ENCODE results near the gene SLC6A3. TPM values are rescaled to one million over a fixed set of nuclear protein-coding genes. Genes with fewer than 3 reads are reported as not detected.

The SLC6A3 gene
- total RNA-seq, 4 donors from 2014 or later: 0.20 to 0.90 TPM; not detected in 2

GRCh38 chr5:1383344-1383743 is 61.9 kb downstream of the SLC6A3 start:
- Histone ChIP-seq H3K4me1 (peaks cover 0 to 25% (median 8%) of the 10 kb centered on the region in 4 donors), H3K27me3 (peaks cover 0 to 42% of the 10 kb centered on the region in 2 donors), H3K9me3 (peaks cover 0 to 8% (median 0%) of the 10 kb centered on the region in 4 donors), H3K4me3 (no peak overlapping the region), H3K27ac (no peak overlapping the region), H3K36me3 (no peaks in the 10 kb centered on the region)
- WGBS, 2 donors: 77 to 84% methylated on average over 15 to 17 of the region's 17 CpGs
- TF ChIP-seq, protein P1, sequence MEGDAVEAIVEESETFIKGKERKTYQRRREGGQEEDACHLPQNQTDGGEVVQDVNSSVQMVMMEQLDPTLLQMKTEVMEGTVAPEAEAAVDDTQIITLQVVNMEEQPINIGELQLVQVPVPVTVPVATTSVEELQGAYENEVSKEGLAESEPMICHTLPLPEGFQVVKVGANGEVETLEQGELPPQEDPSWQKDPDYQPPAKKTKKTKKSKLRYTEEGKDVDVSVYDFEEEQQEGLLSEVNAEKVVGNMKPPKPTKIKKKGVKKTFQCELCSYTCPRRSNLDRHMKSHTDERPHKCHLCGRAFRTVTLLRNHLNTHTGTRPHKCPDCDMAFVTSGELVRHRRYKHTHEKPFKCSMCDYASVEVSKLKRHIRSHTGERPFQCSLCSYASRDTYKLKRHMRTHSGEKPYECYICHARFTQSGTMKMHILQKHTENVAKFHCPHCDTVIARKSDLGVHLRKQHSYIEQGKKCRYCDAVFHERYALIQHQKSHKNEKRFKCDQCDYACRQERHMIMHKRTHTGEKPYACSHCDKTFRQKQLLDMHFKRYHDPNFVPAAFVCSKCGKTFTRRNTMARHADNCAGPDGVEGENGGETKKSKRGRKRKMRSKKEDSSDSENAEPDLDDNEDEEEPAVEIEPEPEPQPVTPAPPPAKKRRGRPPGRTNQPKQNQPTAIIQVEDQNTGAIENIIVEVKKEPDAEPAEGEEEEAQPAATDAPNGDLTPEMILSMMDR (IDR thresholded peaks at IDR 0.05): no peak
- TF ChIP-seq POLR2A (IDR thresholded peaks at IDR 0.05) (no peak), EP300 (IDR thresholded peaks at IDR 0.05) (no peak)
- no peak for DNase-seq (ENCODE audit: low spot score in 2 of 2)

DNA sequence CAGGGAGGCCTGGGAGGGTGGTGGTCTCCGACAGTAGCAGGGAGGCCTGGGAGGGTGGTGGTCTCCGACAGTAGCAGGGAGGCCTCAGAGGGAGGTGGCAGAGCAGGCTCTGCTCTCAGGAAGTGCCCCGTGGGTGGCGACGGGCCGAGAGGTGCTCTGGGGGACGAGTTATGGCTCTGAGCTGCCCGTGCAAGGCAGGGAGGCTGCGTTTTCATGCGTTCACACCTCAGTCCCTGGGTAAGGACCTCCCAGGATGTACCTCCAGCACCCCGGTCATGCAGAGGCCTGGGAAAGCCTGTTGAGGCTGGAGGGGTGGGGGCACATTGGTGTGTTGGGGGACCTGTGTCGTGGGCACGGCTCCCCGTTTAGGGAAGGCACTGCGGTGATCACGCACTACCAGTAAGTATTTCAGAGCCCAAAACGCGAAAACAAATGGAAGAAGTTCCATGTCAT is 63.0 kb downstream of the SLC6A3 start:
- Histone ChIP-seq H3K27me3 (peaks cover 0 to 36% of the 10 kb centered on the region in 2 donors), H3K27ac (no peak overlapping the region), H3K9me3 (peaks cover 0 to 8% (median 0%) of the 10 kb centered on the region in 4 donors), H3K4me3 (no peak overlapping the region), H3K36me3 (no peaks in the 10 kb centered on the region), H3K4me1 (peaks cover 0 to 25% (median 8%) of the 10 kb centered on the region in 4 donors)
- 74 to 81% methylated on average over 18 of the region's 18 CpGs for WGBS, 2 donors
- no peak for DNase-seq (ENCODE audit: low spot score in 2 of 2)
- TF ChIP-seq EP300 (IDR thresholded peaks at IDR 0.05): no peak
- no peak for TF ChIP-seq POLR2A (IDR thresholded peaks at IDR 0.05)
- TF ChIP-seq, protein P1 (IDR thresholded peaks at IDR 0.05): no peak

DNA sequence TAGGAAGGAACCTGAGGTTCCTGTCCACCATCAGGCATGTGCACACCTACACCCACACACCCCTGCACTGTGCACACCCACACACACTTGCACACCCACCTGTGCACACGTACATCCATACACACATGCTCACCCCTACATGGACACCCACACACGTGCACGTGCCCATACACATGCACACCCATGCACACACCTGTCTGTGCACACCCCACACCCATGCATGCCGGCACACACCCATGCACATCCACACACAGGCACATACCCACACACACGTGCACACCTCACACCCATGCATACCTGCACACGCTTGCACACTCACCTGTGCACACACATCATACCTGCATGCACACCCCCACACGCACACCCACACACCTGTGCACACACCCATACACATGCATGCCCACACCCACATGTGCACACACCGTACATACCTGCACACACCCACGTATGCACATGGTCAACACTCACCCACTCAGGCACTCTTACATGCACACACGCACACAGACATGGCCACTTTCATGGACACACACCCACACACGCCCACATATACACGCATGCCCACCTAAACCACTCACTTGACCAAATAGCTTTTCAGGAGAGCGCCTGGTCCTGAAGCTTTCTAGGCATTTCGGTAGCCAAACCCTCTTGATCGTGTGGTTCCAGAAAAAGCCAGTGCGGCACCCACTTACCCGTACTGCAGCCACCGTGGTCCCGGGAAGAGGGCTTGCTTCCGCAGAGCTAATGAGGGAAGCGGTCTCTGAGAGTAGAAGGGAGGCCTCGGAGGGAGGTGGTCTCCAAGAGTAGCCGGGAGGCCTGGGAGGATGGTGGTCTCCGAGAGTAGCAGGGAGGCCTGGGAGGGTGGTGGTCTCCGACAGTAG is 63.6 kb downstream of the SLC6A3 start:
- TF ChIP-seq EP300 (IDR thresholded peaks at IDR 0.05) (no peak), POLR2A (IDR thresholded peaks at IDR 0.05) (no peak)
- TF ChIP-seq, protein P1 (IDR thresholded peaks at IDR 0.05): no peak
- no peak for DNase-seq (ENCODE audit: low spot score in 2 of 2)
- Histone ChIP-seq H3K4me1 (peaks cover 0 to 21% (median 7%) of the 10 kb centered on the region in 4 donors), H3K9me3 (peaks cover 0 to 8% (median 0%) of the 10 kb centered on the region in 4 donors), H3K27me3 (peaks cover 0 to 29% of the 10 kb centered on the region in 2 donors), H3K4me3 (no peak overlapping the region), H3K27ac (no peak overlapping the region), H3K36me3 (no peaks in the 10 kb centered on the region)
- WGBS, 2 donors: 90 to 91% methylated on average over 25 of the region's 25 CpGs

DNA sequence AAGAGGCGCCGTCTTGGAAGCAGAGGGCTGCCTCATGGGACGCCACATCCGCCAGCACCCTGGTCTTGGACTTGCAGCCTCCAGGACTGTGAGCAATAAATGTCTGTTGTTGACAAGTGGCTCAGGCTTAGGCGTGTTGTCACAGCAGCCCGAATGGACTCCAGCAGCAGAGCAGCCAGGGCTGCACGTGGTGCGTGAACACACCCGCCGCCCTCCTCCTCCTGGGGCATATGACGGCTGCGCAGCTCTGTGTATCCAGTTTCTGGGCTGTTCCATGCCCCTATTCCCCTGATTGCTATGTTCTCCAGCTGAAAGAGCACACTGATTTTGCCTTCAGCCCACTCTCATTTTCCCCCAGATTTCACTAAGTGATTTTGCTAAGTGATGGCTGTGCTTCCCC is 64.3 kb downstream of the SLC6A3 start:
- TF ChIP-seq POLR2A (IDR thresholded peaks at IDR 0.05): no peak
- TF ChIP-seq, protein P1 (IDR thresholded peaks at IDR 0.05): no peak
- TF ChIP-seq EP300 (IDR thresholded peaks at IDR 0.05): no peak
- Histone ChIP-seq H3K27me3 (peaks cover 0 to 28% of the 10 kb centered on the region in 2 donors), H3K4me3 (no peak overlapping the region), H3K36me3 (no peaks in the 10 kb centered on the region), H3K9me3 (peaks cover 0 to 8% (median 0%) of the 10 kb centered on the region in 4 donors), H3K4me1 (peaks cover 0 to 14% (median 5%) of the 10 kb centered on the region in 4 donors), H3K27ac (no peak overlapping the region)
- 70 to 72% methylated on average over 8 to 11 of the region's 12 CpGs for WGBS, 2 donors
- DNase-seq (ENCODE audit: low spot score in 2 of 2): no peak

Data from tibial nerve (tissue), 4 donors.